Measurements from ENCODE around the gene UBFD1. TPM values are rescaled to one million over a fixed set of nuclear protein-coding genes. Genes with fewer than 3 reads are reported as not detected.
"Not testable (repeated sequence)": the region's sequence is repeated elsewhere in the genome, so short reads cannot be mapped to it uniquely, and the experiment has no call there.

Gene UBFD1
- total RNA-seq, 4 donors from 2014 or later, result 39.1 to 86.8 (median 65.5) TPM

GRCh38 chr16:23539984-23540816 is 17.3 kb upstream of the UBFD1 start:
- Histone ChIP-seq H3K4me1 (no peaks in the 10 kb centered on the region), H3K27ac (replicated peaks in 1 of 4) (no peak overlapping the region), H3K36me3 (peaks cover 36 to 92% (median 71%) of the 10 kb centered on the region in 4 donors), H3K4me3 (no peak overlapping the region), H3K27me3 (no peaks in the 10 kb centered on the region), H3K9me3 (no peaks in the 10 kb centered on the region)
- intact Hi-C loops (cut with DNase I), result no loop called here
- TF ChIP-seq CTCF (IDR thresholded peaks at IDR 0.05) (no peak), POLR2A (IDR thresholded peaks at IDR 0.05; ENCODE audit: low read depth) (no peak), POLR2AphosphoS5 (IDR thresholded peaks at IDR 0.05) (no peak), EP300 (IDR thresholded peaks at IDR 0.05) (no peak)
- WGBS, result 94% methylated on average over 11 of the region's 11 CpGs
- no peak for DNase-seq (ENCODE audit: extremely low spot score)

- H3K4me3 ChIP-seq; DNase-seq (ENCODE audit: extremely low spot score); H3K4me1 ChIP-seq; H3K27me3 ChIP-seq; H3K9me3 ChIP-seq; intact Hi-C loops (cut with DNase I); H3K27ac ChIP-seq (replicated peaks in 1 of 4): not testable (repeated sequence)
- peaks cover 34 to 92% (median 73%) of the 10 kb centered on the region in 4 donors for H3K36me3 ChIP-seq
- 91% methylated on average over 3 of the region's 3 CpGs for WGBS
These were observed 16.7 kb upstream of the UBFD1 start for GRCh38 chr16:23540817-23541178.

- WGBS, result 97% methylated on average over 14 of the region's 14 CpGs
- intact Hi-C loops (cut with DNase I), result no loop called here
- H3K27ac ChIP-seq (replicated peaks in 1 of 4), result no peak overlapping the region
- H3K27me3 ChIP-seq, result no peaks in the 10 kb centered on the region
- no peak overlapping the region for H3K4me3 ChIP-seq
- TF ChIP-seq POLR2A (IDR thresholded peaks at IDR 0.05; ENCODE audit: low read depth), result no peak
- no peak for TF ChIP-seq POLR2AphosphoS5 (IDR thresholded peaks at IDR 0.05)
- no peak for TF ChIP-seq EP300 (IDR thresholded peaks at IDR 0.05)
- no peak for TF ChIP-seq CTCF (IDR thresholded peaks at IDR 0.05)
- no peaks in the 10 kb centered on the region for H3K4me1 ChIP-seq
- H3K9me3 ChIP-seq, result no peaks in the 10 kb centered on the region
- H3K36me3 ChIP-seq, result peaks cover 39 to 99% (median 87%) of the 10 kb centered on the region in 4 donors
- DNase-seq (ENCODE audit: extremely low spot score), result no peak
These were observed 13.1 kb upstream of the UBFD1 start for GRCh38 chr16:23544436-23544835.

- TF ChIP-seq POLR2A (IDR thresholded peaks at IDR 0.05; ENCODE audit: low read depth), result no peak
- intact Hi-C loops (cut with DNase I), result no loop called here
- H3K4me3 ChIP-seq, result no peak overlapping the region
- 99% methylated on average over 5 of the region's 5 CpGs for WGBS
- no peaks in the 10 kb centered on the region for H3K4me1 ChIP-seq
- no peaks in the 10 kb centered on the region for H3K9me3 ChIP-seq
- H3K27ac ChIP-seq (replicated peaks in 1 of 4), result no peak overlapping the region
- no peak for DNase-seq (ENCODE audit: extremely low spot score)
- peaks cover 47 to 87% (median 78%) of the 10 kb centered on the region in 4 donors for H3K36me3 ChIP-seq
- H3K27me3 ChIP-seq, result no peaks in the 10 kb centered on the region
These were observed 7.6 kb upstream of the UBFD1 start for GRCh38 chr16:23549938-23550337.

GRCh38 chr16:23552161-23552560 is 5.4 kb upstream of the UBFD1 start:
- H3K4me1 ChIP-seq, result peaks cover 4 to 12% (median 10%) of the 10 kb centered on the region in 4 donors
- WGBS, result 74% methylated on average over 6 of the region's 6 CpGs
- H3K4me3 ChIP-seq, result no peak overlapping the region
- no peaks in the 10 kb centered on the region for H3K9me3 ChIP-seq
- H3K27me3 ChIP-seq, result no peaks in the 10 kb centered on the region
- H3K27ac ChIP-seq (replicated peaks in 1 of 4), result no peak overlapping the region
- intact Hi-C loops (cut with DNase I), result no loop called here
- peaks cover 47 to 65% (median 57%) of the 10 kb centered on the region in 4 donors for H3K36me3 ChIP-seq
- no peak for DNase-seq (ENCODE audit: extremely low spot score)
- no peak for TF ChIP-seq EP300 (IDR thresholded peaks at IDR 0.05)
- no peak for TF ChIP-seq CTCF (IDR thresholded peaks at IDR 0.05)
- TF ChIP-seq POLR2AphosphoS5 (IDR thresholded peaks at IDR 0.05), result no peak
- no peak for TF ChIP-seq POLR2A (IDR thresholded peaks at IDR 0.05; ENCODE audit: low read depth)

All from esophagus muscularis mucosa (tissue), 4 donors.